GM19025 (cell line): Measurements from ENCODE around the gene SOWAHC.
"Not testable (repeated sequence)": the region's sequence is repeated elsewhere in the genome, so short reads cannot be mapped to it uniquely, and the experiment has no call there.

Source experiments
- ATAC-seq: cut with Tn5 transposase; IDR thresholded peaks from one replicate; pipeline ENCODE4 v1.9.1; 2021; ENCODE audit warnings: mild to moderate bottlenecking, low read depth, moderate library complexity; ENCODE audit not compliant: unreplicated experiment

Gene SOWAHC

GRCh38 chr2:109613922-109614714 lies at the start of gene SOWAHC, which contains the start of gene SEPTIN10:
SOWAHC (plus strand) TSS chr2:109614364; CDS start chr2:109614490, 126 bp downstream.
SEPTIN10 (minus strand) TSS chr2:109613966; CDS start chr2:109613827, 139 bp downstream.
- ATAC-seq = peak; percentile 80

GRCh38 chr2:109575373-109575772 lies 38.8 kb upstream of the SOWAHC start:
- ATAC-seq = no peak

- not testable (repeated sequence) for ATAC-seq
Measured at GRCh38 chr2:109577630-109578029, 36.5 kb upstream of the SOWAHC start.

GRCh38 chr2:109582928-109583895 lies 31.0 kb upstream of the SOWAHC start:
- ATAC-seq = peak; percentile 49

- no peak for ATAC-seq
Measured at GRCh38 chr2:109586687-109587086, 27.5 kb upstream of the SOWAHC start.

- no peak for ATAC-seq
Measured at GRCh38 chr2:109591206-109591605, 23.0 kb upstream of the SOWAHC start.

- ATAC-seq = no peak
Measured at GRCh38 chr2:109592905-109593304, 21.3 kb upstream of the SOWAHC start.

GRCh38 chr2:109594246-109594885 lies 19.8 kb upstream of the SOWAHC start:
- ATAC-seq = no peak

- ATAC-seq = no peak
Measured at GRCh38 chr2:109595644-109596043, 18.5 kb upstream of the SOWAHC start.

- no peak for ATAC-seq
Measured at GRCh38 chr2:109597283-109597682, 16.9 kb upstream of the SOWAHC start.

- no peak for ATAC-seq
Measured at GRCh38 chr2:109601783-109602182, 12.4 kb upstream of the SOWAHC start.

GRCh38 chr2:109602617-109603188 lies 11.5 kb upstream of the SOWAHC start:
- no peak for ATAC-seq

GRCh38 chr2:109604597-109604996 lies 9.6 kb upstream of the SOWAHC start:
- ATAC-seq = no peak

GRCh38 chr2:109607766-109608165 lies 6.4 kb upstream of the SOWAHC start:
- ATAC-seq = no peak

- no peak for ATAC-seq
Measured at GRCh38 chr2:109609352-109610024, 4.7 kb upstream of the SOWAHC start.

GRCh38 chr2:109611467-109612095 lies 2.6 kb upstream of the SOWAHC start:
- no peak for ATAC-seq

- ATAC-seq = peak; percentile 30
Measured at GRCh38 chr2:109613081-109613921, 863 bp upstream of the SOWAHC start.
